Ascending aorta (tissue), 2 donors: ENCODE data around the gene SLC26A11. TPM values are rescaled to one million over a fixed set of nuclear protein-coding genes. Genes with fewer than 3 reads are reported as not detected.

Experiments
- DNase-seq, 2 donors: peaks; one replicate each; pipeline ENCODE4 v3.0.0-alpha.2; 2019; ENCODE audit warnings: low spot score in 2 of 2
- H3K27ac ChIP-seq, 2 donors: fragments of 200-600 bp; sonication (generic); one replicate each; pipeline ENCODE4 v1.5.1; 2016 to 2017; ENCODE audit warnings: mild to moderate bottlenecking in 1 of 2
- H3K27me3 ChIP-seq: fragments of 200-600 bp; sonication (generic); one replicate; pipeline ENCODE4 v1.5.1; 2017
- H3K36me3 ChIP-seq, 2 donors: fragments of 200-600 bp; sonication (generic); one replicate each; pipeline ENCODE4 v1.5.1; 2016
- H3K4me1 ChIP-seq, 2 donors: fragments of 200-600 bp; sonication (generic); one replicate each; pipeline ENCODE4 v1.5.1; 2016 to 2017; ENCODE audit warnings: mild to moderate bottlenecking in 1 of 2
- H3K4me3 ChIP-seq, 2 donors: fragments of 200-600 bp; sonication (generic); one replicate each; pipeline ENCODE4 v1.5.1; 2016 to 2017; ENCODE audit warnings: mild to moderate bottlenecking in 1 of 2
- H3K9me3 ChIP-seq, 2 donors: fragments of 200-600 bp; sonication (generic); one replicate each; pipeline ENCODE4 v1.5.1; 2016
- intact Hi-C: fragments of 100-400 bp; cut with DNase I; formaldehyde crosslinking; loops from one replicate; pipeline ENCODE4 v1.15.1; 2023
- total RNA-seq: library from RNA; depleted of rRNA; stranded (reverse); fragments of >200 nt; gene quantifications from one replicate; pipeline ENCODE4 v1.1.0, GENCODE V29; 2016
- TF ChIP-seq, protein P1 (sequence below), 3 experiments: fragments of 200-600 bp in 2 of 3; fragments of 450-650 bp in 1 of 3; sonication (generic) in 2 of 3; IDR thresholded peaks; one replicate each; pipeline ENCODE4 v1.5.1; 2016 to 2019; ENCODE audit warnings: antibody characterized with exemption in 3 of 3, mild to moderate bottlenecking in 1 of 3, moderate library complexity in 1 of 3

The SLC26A11 gene
- total RNA-seq, 1 donor from 2014 or later, result 25.8 TPM

DNA sequence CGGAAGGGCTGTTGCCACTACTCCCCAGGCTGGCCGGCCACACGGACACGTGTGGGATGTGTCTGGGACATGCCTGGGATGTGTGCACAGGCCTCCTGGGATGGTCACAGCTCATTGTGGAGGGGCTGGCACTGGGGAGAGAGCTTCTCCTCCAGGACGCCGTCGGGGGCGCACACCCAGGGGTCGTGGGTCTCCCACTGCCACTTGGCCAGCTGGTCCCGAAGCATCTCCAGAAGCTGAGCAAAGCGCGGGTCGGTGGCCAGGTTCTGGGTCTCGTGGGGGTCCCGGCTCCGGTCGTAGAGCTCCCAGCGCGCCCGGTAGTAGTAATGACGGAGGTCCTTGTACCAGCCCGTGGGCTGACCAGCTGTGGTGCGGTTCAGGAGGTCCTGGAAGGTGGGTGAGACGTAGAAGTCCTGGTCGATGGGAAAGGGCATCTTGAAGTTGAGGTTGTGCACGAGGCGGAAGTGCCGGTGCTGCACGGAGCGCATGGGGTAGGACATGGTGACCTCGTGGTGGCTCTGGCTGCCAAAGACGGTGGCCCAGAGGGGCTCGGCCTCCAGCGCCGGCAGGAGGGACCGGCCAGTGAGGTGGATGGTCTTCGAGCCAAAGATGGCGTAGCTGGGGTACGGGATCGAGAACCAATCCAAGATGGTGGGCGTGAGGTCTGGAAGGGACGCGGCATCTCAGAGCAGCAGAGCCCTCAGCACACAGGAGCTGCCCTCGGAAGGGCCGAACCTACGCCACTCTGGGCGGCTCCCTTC, 9.7 kb upstream of the SLC26A11 start:
- Histone ChIP-seq H3K36me3 (peaks cover 23 to 61% of the 10 kb centered on the region in 2 donors), H3K4me1 (no peaks in the 10 kb centered on the region), H3K27ac (no peak overlapping the region), H3K27me3 (no peaks in the 10 kb centered on the region), H3K9me3 (no peaks in the 10 kb centered on the region), H3K4me3 (no peak overlapping the region)
- no peak for DNase-seq
- intact Hi-C loops, result no loop called here
- TF ChIP-seq, protein P1, sequence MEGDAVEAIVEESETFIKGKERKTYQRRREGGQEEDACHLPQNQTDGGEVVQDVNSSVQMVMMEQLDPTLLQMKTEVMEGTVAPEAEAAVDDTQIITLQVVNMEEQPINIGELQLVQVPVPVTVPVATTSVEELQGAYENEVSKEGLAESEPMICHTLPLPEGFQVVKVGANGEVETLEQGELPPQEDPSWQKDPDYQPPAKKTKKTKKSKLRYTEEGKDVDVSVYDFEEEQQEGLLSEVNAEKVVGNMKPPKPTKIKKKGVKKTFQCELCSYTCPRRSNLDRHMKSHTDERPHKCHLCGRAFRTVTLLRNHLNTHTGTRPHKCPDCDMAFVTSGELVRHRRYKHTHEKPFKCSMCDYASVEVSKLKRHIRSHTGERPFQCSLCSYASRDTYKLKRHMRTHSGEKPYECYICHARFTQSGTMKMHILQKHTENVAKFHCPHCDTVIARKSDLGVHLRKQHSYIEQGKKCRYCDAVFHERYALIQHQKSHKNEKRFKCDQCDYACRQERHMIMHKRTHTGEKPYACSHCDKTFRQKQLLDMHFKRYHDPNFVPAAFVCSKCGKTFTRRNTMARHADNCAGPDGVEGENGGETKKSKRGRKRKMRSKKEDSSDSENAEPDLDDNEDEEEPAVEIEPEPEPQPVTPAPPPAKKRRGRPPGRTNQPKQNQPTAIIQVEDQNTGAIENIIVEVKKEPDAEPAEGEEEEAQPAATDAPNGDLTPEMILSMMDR (IDR thresholded peaks at IDR 0.05), result no peak

DNA sequence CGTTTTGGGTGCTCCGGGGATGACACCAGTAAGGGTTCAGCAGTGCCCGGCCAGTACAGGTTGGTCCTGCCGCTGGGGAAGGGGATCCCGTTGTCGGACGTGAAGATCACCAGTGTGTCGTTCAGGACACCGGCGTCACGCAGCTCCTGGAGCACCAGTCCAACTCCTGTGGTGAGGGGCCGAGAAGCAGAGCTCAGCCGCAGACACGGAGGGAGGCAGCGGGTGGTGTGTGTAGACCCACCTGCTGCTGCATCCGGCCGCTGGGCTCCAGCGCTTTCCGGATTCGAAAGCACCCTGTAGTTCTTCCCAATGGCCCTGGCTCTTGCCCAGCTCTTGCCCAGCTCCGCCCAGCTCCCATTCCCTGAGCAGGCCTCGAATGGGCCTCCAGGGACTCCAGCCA, 8.1 kb upstream of the SLC26A11 start:
- TF ChIP-seq, protein P1 (IDR thresholded peaks at IDR 0.05), result no peak
- Histone ChIP-seq H3K36me3 (peaks cover 30 to 74% of the 10 kb centered on the region in 2 donors), H3K9me3 (no peaks in the 10 kb centered on the region), H3K4me1 (no peaks in the 10 kb centered on the region), H3K4me3 (no peak overlapping the region), H3K27me3 (no peaks in the 10 kb centered on the region), H3K27ac (no peak overlapping the region)
- DNase-seq, result no peak
- intact Hi-C loops, result no loop called here

GRCh38 chr17:80212511-80212910, 7.7 kb upstream of the SLC26A11 start:
- H3K36me3 ChIP-seq, result peaks cover 30 to 74% of the 10 kb centered on the region in 2 donors

GRCh38 chr17:80212962-80213642, 7.1 kb upstream of the SLC26A11 start:
- TF ChIP-seq, protein P1 (IDR thresholded peaks at IDR 0.05), result no peak
- Histone ChIP-seq H3K9me3 (no peaks in the 10 kb centered on the region), H3K27ac (no peak overlapping the region), H3K4me3 (no peak overlapping the region), H3K27me3 (no peaks in the 10 kb centered on the region), H3K4me1 (no peaks in the 10 kb centered on the region), H3K36me3 (peaks cover 30 to 74% of the 10 kb centered on the region in 2 donors)
- intact Hi-C loops, result no loop called here
- DNase-seq, result no peak

More at GRCh38 chr17:80212511-80212910, 7.7 kb upstream of the SLC26A11 start:
- intact Hi-C loops, result no loop called here
- Histone ChIP-seq H3K4me3 (no peak overlapping the region), H3K4me1 (no peaks in the 10 kb centered on the region), H3K27ac (no peak overlapping the region), H3K27me3 (no peaks in the 10 kb centered on the region), H3K9me3 (no peaks in the 10 kb centered on the region)
- DNase-seq, result no peak
- TF ChIP-seq, protein P1 (IDR thresholded peaks at IDR 0.05), result no peak

GRCh38 chr17:80213643-80213975, 6.6 kb upstream of the SLC26A11 start:
- TF ChIP-seq, protein P1 (IDR thresholded peaks at IDR 0.05), result no peak
- H3K36me3 ChIP-seq, result peaks cover 30 to 73% of the 10 kb centered on the region in 2 donors
- H3K4me1 ChIP-seq, result no peaks in the 10 kb centered on the region
- H3K27me3 ChIP-seq, result no peaks in the 10 kb centered on the region
- no peak overlapping the region for H3K4me3 ChIP-seq
- no peaks in the 10 kb centered on the region for H3K9me3 ChIP-seq
- no peak for DNase-seq
- no peak overlapping the region for H3K27ac ChIP-seq
- intact Hi-C loops, result no loop called here
